PFSK-1 (cell line): Measurements from ENCODE around the gene ACY1.

ENCODE experiments used
- POLR2AphosphoS5 ChIP-seq: IDR thresholded peaks from 2 replicates; pipeline ENCODE4 v1.6.1; 2012; ENCODE audit warnings: low read depth, mild to moderate bottlenecking, control low read depth, low read length, moderate library complexity
- REST ChIP-seq, 2 experiments: IDR thresholded peaks; 2 replicates each; pipeline versions ENCODE4 v1.6.1 to v1.8.0; 2011 to 2012; ENCODE audit warnings: low read depth in 2 of 2, low read length in 2 of 2, control low read depth in 1 of 2, inconsistent platforms in 1 of 2, mild to moderate bottlenecking in 1 of 2, moderate library complexity in 1 of 2; ENCODE audit not compliant: insufficient read depth in 1 of 2
- SIN3A ChIP-seq: IDR thresholded peaks from 2 replicates; pipeline ENCODE4 v1.6.1; 2012; ENCODE audit warnings: mild to moderate bottlenecking, low read length, moderate library complexity, borderline replicate concordance; ENCODE audit not compliant: insufficient read depth
- TAF1 ChIP-seq: IDR thresholded peaks from 2 replicates; pipeline ENCODE4 v1.6.1; 2012; ENCODE audit warnings: low read length, control low read depth, borderline replicate concordance; ENCODE audit not compliant: insufficient read depth

GRCh38 chr3:51964521-51964920 is 18.8 kb upstream of the ACY1 start:
- no peak for TF ChIP-seq POLR2AphosphoS5
- TF ChIP-seq SIN3A: no peak
- TF ChIP-seq TAF1: no peak
- no peak for TF ChIP-seq REST (IDR thresholded peaks at IDR 0.05; ENCODE audit: insufficient read depth in 1 of 2, low read depth in 2 of 2, low read length in 2 of 2)
